K562 (cell line): ENCODE results near the gene RBM34. TPM values are rescaled to one million over a fixed set of nuclear protein-coding genes. Genes with fewer than 3 reads are reported as not detected.

ENCODE experiments used
- ATAC-seq: fragments of 200-7000 bp; cut with Tn5 transposase; 3 replicates; pipeline ENCODE4 v1.9.1; 2020; ENCODE audit warnings: moderate library complexity
- BruUV-seq: library from RNA; stranded (reverse); fragments of 400-500 nt; replicated peaks from 2 replicates; lab custom pipeline; 2021; lab: Mats Ljungman, UMichigan
- CTCF ChIA-PET: fragments of 300-600 bp; formaldehyde crosslinking; extraction: SDS; loops from one replicate; lab custom pipeline; 2021; ENCODE audit warnings: low intra/inter-chr PET ratio; lab: Yijun Ruan, JAX
- POLR2A ChIA-PET: fragments of 300-600, 350-650 bp; sonication (Branson Sonifier 250); formaldehyde crosslinking; extraction: SDS; loops from one replicate; lab custom pipeline; 2021; ENCODE audit warnings: antibody characterized with exemption, inconsistent platforms; lab: Yijun Ruan, JAX
- DNase-seq, 4 experiments: peaks; one replicate each; pipeline versions ENCODE4 v3.0.0 to v3.0.0-alpha.2; 2011 to 2018; ENCODE audit warnings: low spot score in 3 of 4, mixed read lengths in 3 of 4; ENCODE audit errors: extremely low read depth in 1 of 4
- FAIRE-seq: peaks from 2 replicates; lab custom pipeline; 2011; peaks lifted over from hg19 to GRCh38; lab: Jason Lieb, UNC
- H2AFZ ChIP-seq: 2 replicates; pipeline ENCODE4 v1.6.0; 2011; ENCODE audit warnings: low read depth, low read length, control low read depth, inconsistent platforms
- H3K27ac ChIP-seq: fragments of 200-600 bp; 3 replicates; pipeline ENCODE4 v1.8.0; 2011; ENCODE audit warnings: low read depth, mild to moderate bottlenecking, control low read depth, inconsistent platforms, low read length, moderate library complexity, mixed read lengths; ENCODE audit errors: extremely low read depth
- H3K27me3 ChIP-seq, 2 experiments: fragments of 300-600 bp in 1 of 2; 2 replicates in 1 of 2; 3 replicates in 1 of 2; pipeline versions ENCODE4 v1.6.0 to v1.8.0; 2011; ENCODE audit warnings: inconsistent platforms in 2 of 2, low read length in 2 of 2, mild to moderate bottlenecking in 1 of 2, mixed read lengths in 1 of 2, moderate library complexity in 1 of 2; ENCODE audit not compliant: control insufficient read depth in 2 of 2, insufficient read depth in 2 of 2
- H3K36me3 ChIP-seq: fragments of 300-600 bp; 3 replicates; pipeline ENCODE4 v1.8.0; 2011; ENCODE audit warnings: mild to moderate bottlenecking, low read length, inconsistent platforms; ENCODE audit not compliant: control insufficient read depth, insufficient read depth
- H3K4me1 ChIP-seq, 2 experiments: fragments of 200-600 bp in 1 of 2; replicated peaks in 1 of 2; 2 replicates in 1 of 2; 3 replicates in 1 of 2; pipeline versions ENCODE4 v1.5.1 to v1.8.0; 2011; ENCODE audit warnings: inconsistent platforms in 2 of 2, low read length in 2 of 2, mild to moderate bottlenecking in 1 of 2, mixed read lengths in 1 of 2, moderate library complexity in 1 of 2; ENCODE audit not compliant: control insufficient read depth in 2 of 2, insufficient read depth in 2 of 2
- H3K4me2 ChIP-seq: 2 replicates; pipeline ENCODE4 v1.6.1; 2011; ENCODE audit warnings: low read length, control low read depth, inconsistent platforms, mixed read lengths; ENCODE audit not compliant: insufficient read depth
- H3K4me3 ChIP-seq: fragments of 200-600 bp; sonication (generic), shearing (Covaris generic); 2 replicates; pipeline ENCODE4 v1.5.1; 2016; ENCODE audit warnings: control low read depth, inconsistent platforms
- H3K79me2 ChIP-seq: fragments of 200-600 bp; 3 replicates; pipeline ENCODE4 v1.8.0; 2011; ENCODE audit warnings: low read length, inconsistent platforms; ENCODE audit not compliant: control insufficient read depth, insufficient read depth
- H3K9ac ChIP-seq, 2 experiments: 2 replicates each; pipeline versions ENCODE4 v1.6.0 to v1.6.1; 2011; ENCODE audit warnings: low read depth in 2 of 2, low read length in 2 of 2, control low read depth in 1 of 2, inconsistent platforms in 1 of 2, mild to moderate bottlenecking in 1 of 2, mixed read lengths in 1 of 2; ENCODE audit not compliant: insufficient read depth in 1 of 2
- H3K9me1 ChIP-seq: one replicate; pipeline ENCODE4 v1.6.0; 2011; ENCODE audit warnings: inconsistent platforms, mild to moderate bottlenecking, low read length, moderate library complexity; ENCODE audit not compliant: control insufficient read depth, insufficient read depth
- H3K9me3 ChIP-seq: replicated peaks from 2 replicates; pipeline ENCODE4 v1.5.1; 2011; ENCODE audit warnings: low read depth, low read length, inconsistent platforms; ENCODE audit not compliant: control insufficient read depth, insufficient read depth
- H4K20me1 ChIP-seq: replicated peaks from 2 replicates; pipeline ENCODE4 v1.6.1; 2011; ENCODE audit warnings: low read length, inconsistent platforms, mixed read lengths; ENCODE audit not compliant: control insufficient read depth, insufficient read depth
- ERF ChIP-seq: fragments of 450-650 bp; formaldehyde crosslinking; IDR thresholded peaks from 2 replicates; pipeline ENCODE4 v1.4.0; 2020; ENCODE audit warnings: mild to moderate bottlenecking, mixed read lengths
- ETS2 ChIP-seq: IDR thresholded peaks from 2 replicates; pipeline ENCODE4 v1.6.1; 2016; ENCODE audit warnings: borderline replicate concordance, missing genetic modification characterization, mild to moderate bottlenecking, moderate library complexity, missing compliant biosample characterization; ENCODE audit not compliant: poor library complexity, severe bottlenecking
- POLR2AphosphoS5 ChIP-seq: IDR thresholded peaks from 2 replicates; pipeline ENCODE4 v1.6.1; 2011; ENCODE audit warnings: mild to moderate bottlenecking, low read depth, low read length, moderate library complexity; ENCODE audit not compliant: control insufficient read depth, insufficient read depth
- RBFOX2 ChIP-seq: fragments of 200-400 bp; formaldehyde crosslinking; IDR thresholded peaks from 2 replicates; pipeline ENCODE4 v1.6.1; 2017; ENCODE audit warnings: low read depth, mild to moderate bottlenecking, low read length, moderate library complexity
- SAFB ChIP-seq: fragments of 200-400 bp; formaldehyde crosslinking; IDR thresholded peaks from 2 replicates; pipeline ENCODE4 v1.6.1; 2017; ENCODE audit warnings: low read depth, low read length, borderline replicate concordance
- SUPT5H ChIP-seq: fragments of 450-650 bp; IDR thresholded peaks from 2 replicates; pipeline ENCODE4 v1.6.1; 2016
- TBP ChIP-seq: optimal IDR thresholded peaks from 2 replicates; pipeline ENCODE3; 2011; ENCODE audit warnings: low read depth, low read length, improper control_type of control experiment
- ZNF184 ChIP-seq: sonication (generic); formaldehyde crosslinking; IDR thresholded peaks from 2 replicates; pipeline ENCODE4 v1.5.0; 2020; ENCODE audit warnings: missing genetic modification reagents
- WGBS: fragments of 100-300 bp; shearing (Covaris generic); methylation state at CpG from one replicate; pipeline ENCODE4 v1.1.6; 2016; ENCODE audit warnings: low coverage, mixed read lengths; ENCODE audit not compliant: insufficient coverage; ENCODE audit errors: missing lambda C conversion rate; 5-methylcytosine and 5-hydroxymethylcytosine counted together
- in situ Hi-C: fragments of 300-500 bp; cut with MboI; formaldehyde crosslinking; loops from 4 replicates; pipeline ENCODE4 v1.15.0; 2018; ENCODE audit warnings: inconsistent platforms, mixed read lengths
- intact Hi-C: fragments of 100-400 bp; cut with micrococcal nuclease; formaldehyde crosslinking; loops from 2 replicates; pipeline ENCODE4 v1.14.2; 2022
- polyA plus RNA-seq, 8 experiments: library from polyadenylated mRNA; depleted of rRNA in 4 of 8; stranded (reverse) in 5 of 8; unstranded in 3 of 8; fragments of >200 nt; fragmentation: Nextera tagmentation in 2 of 8; fragmentation: Illumina TruSeq in 1 of 8; extraction: Ambion mirVana in 2 of 8; extraction: Trizol in 1 of 8; gene quantifications; 2 replicates each; pipeline versions ENCODE4 v1.2.1 to v1.2.3, GENCODE V29; 2011 to 2014; ENCODE audit warnings: inconsistent platforms in 1 of 8, missing spikeins in 1 of 8
- total RNA-seq, 7 experiments: library from RNA; depleted of rRNA in 6 of 7; stranded (reverse); fragments of >200 nt in 6 of 7; fragmentation: Illumina TruSeq in 2 of 7; extraction: Trizol in 2 of 7; gene quantifications; 2 replicates each; pipeline versions ENCODE4 v1.2.1 to v1.2.3, GENCODE V29; 2011 to 2021; ENCODE audit warnings: low replicate concordance in 1 of 7

The RBM34 gene
- total and polyA plus RNA-seq, 9 of the 15 experiments (the other 6 are each of a cell fraction or from before 2014, with no cell fraction given), result 64.0 to 178 (median 124) TPM

DNA sequence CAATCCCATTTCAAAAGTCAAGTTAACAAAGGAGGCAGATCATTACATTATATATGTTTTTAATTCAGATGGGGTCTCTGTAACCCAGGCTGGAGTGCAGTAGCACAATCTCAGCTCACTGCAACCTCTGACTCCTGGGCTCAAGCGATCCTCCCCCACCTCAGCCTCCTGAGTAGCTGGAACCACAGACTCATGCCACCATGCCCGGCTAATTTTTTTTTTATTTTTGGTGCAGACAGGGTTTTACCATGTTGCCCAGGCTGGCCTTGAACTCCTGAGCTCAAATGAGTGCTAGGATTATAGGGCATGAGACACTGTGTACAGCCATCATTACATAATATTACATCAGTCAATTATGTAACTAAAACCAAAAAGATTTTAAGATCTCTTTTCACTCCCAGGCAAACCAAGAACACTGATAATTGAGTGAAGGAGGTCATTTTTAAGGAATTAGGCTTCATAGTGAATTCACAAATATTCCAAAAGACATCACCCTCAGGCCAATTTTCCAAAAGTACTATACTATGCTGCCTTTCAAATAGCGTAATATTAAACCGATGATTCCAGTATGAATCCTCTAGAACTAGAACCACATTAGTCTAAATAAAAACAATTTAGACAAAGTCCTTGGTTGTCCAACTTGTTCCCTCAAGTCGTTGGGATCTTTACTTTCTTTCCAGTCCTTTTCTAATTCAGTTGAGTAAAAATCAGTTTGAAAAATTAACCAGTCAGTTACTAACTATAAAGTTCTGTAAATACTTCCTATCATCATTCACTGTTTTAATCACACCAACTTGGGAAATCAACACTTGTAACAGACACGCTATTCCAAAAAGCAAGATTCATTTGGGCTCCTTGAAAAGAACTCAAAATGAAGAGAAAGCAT, 48.5 kb downstream of the RBM34 start (continued):
- 0 out of 2 replicates have a peak, but pooled peaks have one; percentile 7 for TF ChIP-seq RBFOX2
- peak; percentile 17 for TF ChIP-seq ETS2 (tag)
- TF ChIP-seq ZNF184 (CRISPR knock-in tag), result no peak

GRCh38 chr1:235111107-235111506, 49.9 kb downstream of the RBM34 start:
- CTCF ChIA-PET, result no interaction called here
- TF ChIP-seq ERF (CRISPR knock-in tag) (no peak), SUPT5H (peak; percentile 42; the same call in 1 of the 2 replicates), POLR2AphosphoS5 (no peak), SAFB (no peak), TBP (no peak)
- no peak overlapping the region for H2AFZ ChIP-seq
- H3K27ac ChIP-seq, result no peak overlapping the region
- no peak for ATAC-seq
- H3K27me3 ChIP-seq, result no peaks in the 10 kb centered on the region
- H3K9me1 ChIP-seq, result peaks cover 3% of the 10 kb centered on the region
- WGBS, result 95% methylated on average over 3 of the region's 3 CpGs
- no peaks in the 10 kb centered on the region for H4K20me1 ChIP-seq
- peaks cover 9 to 16% of the 10 kb centered on the region in 2 experiments; a peak in 4 of 5 replicates for H3K4me1 ChIP-seq
- no peak overlapping the region for H3K4me3 ChIP-seq
- POLR2A ChIA-PET, result no interaction called here
- no peaks in the 10 kb centered on the region for H3K9me3 ChIP-seq
- FAIRE-seq, result no peak
- DNase-seq, result no peak
- BruUV-seq, result no TSS peak
- H3K4me2 ChIP-seq, result no peak overlapping the region
- in situ Hi-C loops, result no loop called here
- H3K79me2 ChIP-seq, result peaks cover 43% of the 10 kb centered on the region
- intact Hi-C loops, result no loop called here
- H3K36me3 ChIP-seq, result peaks cover 90% of the 10 kb centered on the region
- no peak overlapping the region for H3K9ac ChIP-seq
